DND-41 (cell line): ENCODE data around the gene CLK4.

ENCODE experiments used
- ATAC-seq: fragments of 200-7000 bp; cut with Tn5 transposase; 3 replicates; pipeline ENCODE4 v1.9.1; 2021; ENCODE audit warnings: low read depth; ENCODE audit not compliant: insufficient read depth
- DNase-seq: peaks from one replicate; pipeline ENCODE4 v3.0.0-alpha.2; 2020
- H2AFZ ChIP-seq: 2 replicates; pipeline ENCODE4 v1.6.0; 2012; ENCODE audit warnings: low read depth, low read length
- H3K27ac ChIP-seq: 2 replicates; pipeline ENCODE4 v1.5.1; 2012; ENCODE audit warnings: low read length, inconsistent platforms
- H3K27me3 ChIP-seq: fragments of 200-600 bp; sonication (generic); 2 replicates; pipeline ENCODE4 v1.6.0; 2012; ENCODE audit warnings: low read length, mild to moderate bottlenecking, inconsistent platforms; ENCODE audit not compliant: insufficient read depth, poor library complexity
- H3K36me3 ChIP-seq: 2 replicates; pipeline ENCODE4 v1.5.1; 2012; ENCODE audit warnings: low read length, inconsistent platforms; ENCODE audit not compliant: insufficient read depth
- H3K4me1 ChIP-seq: 2 replicates; pipeline ENCODE4 v1.5.1; 2012; ENCODE audit warnings: mild to moderate bottlenecking, low read length; ENCODE audit not compliant: insufficient read depth
- H3K4me2 ChIP-seq: 2 replicates; pipeline ENCODE4 v1.6.0; 2012; ENCODE audit warnings: mild to moderate bottlenecking, moderate library complexity, low read length, inconsistent platforms; ENCODE audit not compliant: insufficient read depth
- H3K4me3 ChIP-seq, 2 experiments: fragments of 200-600 bp in 1 of 2; shearing (Covaris generic) in 1 of 2; 2 replicates each; pipeline ENCODE4 v1.5.1; 2012 to 2016; ENCODE audit warnings: inconsistent platforms in 2 of 2, low read length in 2 of 2, mild to moderate bottlenecking in 2 of 2, low read depth in 1 of 2, moderate library complexity in 1 of 2
- H3K79me2 ChIP-seq: 2 replicates; pipeline ENCODE4 v1.6.0; 2012; ENCODE audit warnings: low read length, inconsistent platforms; ENCODE audit not compliant: insufficient read depth
- H3K9ac ChIP-seq: 2 replicates; pipeline ENCODE4 v1.6.0; 2012; ENCODE audit warnings: low read depth, mild to moderate bottlenecking, inconsistent platforms, low read length, moderate library complexity
- H3K9me3 ChIP-seq: 2 replicates; pipeline ENCODE4 v1.5.1; 2012; ENCODE audit warnings: low read length, moderate library complexity, mild to moderate bottlenecking, inconsistent platforms; ENCODE audit not compliant: insufficient read depth, severe bottlenecking
- H4K20me1 ChIP-seq: 2 replicates; pipeline ENCODE4 v1.6.0; 2012; ENCODE audit warnings: low read length; ENCODE audit not compliant: insufficient read depth
- EZH2 ChIP-seq: IDR thresholded peaks from 3 replicates; pipeline ENCODE4 v1.6.1; 2012; ENCODE audit warnings: borderline replicate concordance, low read depth, mild to moderate bottlenecking, moderate library complexity, low read length, inconsistent platforms; ENCODE audit not compliant: severe bottlenecking
- TF ChIP-seq, protein P1 (sequence below): IDR thresholded peaks from 2 replicates; pipeline ENCODE4 v1.5.1; 2012; ENCODE audit warnings: borderline replicate concordance, low read length, moderate library complexity, mild to moderate bottlenecking; ENCODE audit not compliant: poor library complexity, severe bottlenecking; ENCODE audit errors: extremely low read depth

Gene CLK4

DNA sequence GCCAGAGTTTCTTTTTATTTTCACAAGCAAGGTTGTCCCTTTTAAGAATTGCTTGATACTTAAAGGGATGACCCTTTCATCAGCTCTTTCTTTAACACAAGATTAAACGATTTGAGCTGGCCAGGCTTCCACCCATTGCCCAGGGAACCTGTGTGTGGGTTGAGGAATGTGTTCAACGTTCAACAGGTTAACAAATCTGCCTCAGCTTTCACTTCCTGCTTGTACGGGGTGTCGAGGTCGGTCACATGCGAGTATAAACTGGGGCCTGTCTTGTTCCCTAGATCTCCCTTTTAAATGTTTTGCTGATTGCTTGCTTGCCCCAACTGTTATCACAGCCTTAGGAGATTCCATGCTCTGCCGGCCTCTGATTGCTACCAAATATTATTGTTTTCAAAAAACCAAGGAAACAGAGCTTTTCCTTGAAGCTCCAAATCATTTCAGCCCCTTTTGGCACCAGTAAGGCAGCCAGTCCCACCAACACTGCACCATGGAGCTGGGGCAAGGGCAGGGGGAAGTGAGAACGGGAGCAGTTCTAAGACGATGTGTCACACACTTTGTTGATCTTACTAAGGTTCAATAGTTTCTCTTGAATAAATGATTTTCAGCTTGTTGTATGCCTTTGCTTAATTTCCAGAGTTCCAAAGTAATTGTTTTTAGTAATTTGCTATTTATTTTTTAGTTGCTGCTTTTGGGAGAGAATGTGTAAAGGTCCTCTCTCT is 10.7 kb upstream of the CLK4 start:
- no peak for TF ChIP-seq EZH2
- TF ChIP-seq, protein P1, sequence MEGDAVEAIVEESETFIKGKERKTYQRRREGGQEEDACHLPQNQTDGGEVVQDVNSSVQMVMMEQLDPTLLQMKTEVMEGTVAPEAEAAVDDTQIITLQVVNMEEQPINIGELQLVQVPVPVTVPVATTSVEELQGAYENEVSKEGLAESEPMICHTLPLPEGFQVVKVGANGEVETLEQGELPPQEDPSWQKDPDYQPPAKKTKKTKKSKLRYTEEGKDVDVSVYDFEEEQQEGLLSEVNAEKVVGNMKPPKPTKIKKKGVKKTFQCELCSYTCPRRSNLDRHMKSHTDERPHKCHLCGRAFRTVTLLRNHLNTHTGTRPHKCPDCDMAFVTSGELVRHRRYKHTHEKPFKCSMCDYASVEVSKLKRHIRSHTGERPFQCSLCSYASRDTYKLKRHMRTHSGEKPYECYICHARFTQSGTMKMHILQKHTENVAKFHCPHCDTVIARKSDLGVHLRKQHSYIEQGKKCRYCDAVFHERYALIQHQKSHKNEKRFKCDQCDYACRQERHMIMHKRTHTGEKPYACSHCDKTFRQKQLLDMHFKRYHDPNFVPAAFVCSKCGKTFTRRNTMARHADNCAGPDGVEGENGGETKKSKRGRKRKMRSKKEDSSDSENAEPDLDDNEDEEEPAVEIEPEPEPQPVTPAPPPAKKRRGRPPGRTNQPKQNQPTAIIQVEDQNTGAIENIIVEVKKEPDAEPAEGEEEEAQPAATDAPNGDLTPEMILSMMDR: no peak
- no peak overlapping the region for H3K27ac ChIP-seq
- H3K27me3 ChIP-seq: no peaks in the 10 kb centered on the region
- no peak overlapping the region for H3K4me2 ChIP-seq
- H4K20me1 ChIP-seq: no peaks in the 10 kb centered on the region
- H3K36me3 ChIP-seq: no peaks in the 10 kb centered on the region
- H3K9me3 ChIP-seq: peaks cover 2% of the 10 kb centered on the region
- ATAC-seq: no peak
- H3K4me3 ChIP-seq: no peak overlapping the region
- H3K4me1 ChIP-seq: no peaks in the 10 kb centered on the region
- no peak overlapping the region for H2AFZ ChIP-seq
- DNase-seq: no peak
- no peak overlapping the region for H3K9ac ChIP-seq
- no peaks in the 10 kb centered on the region for H3K79me2 ChIP-seq

DNA sequence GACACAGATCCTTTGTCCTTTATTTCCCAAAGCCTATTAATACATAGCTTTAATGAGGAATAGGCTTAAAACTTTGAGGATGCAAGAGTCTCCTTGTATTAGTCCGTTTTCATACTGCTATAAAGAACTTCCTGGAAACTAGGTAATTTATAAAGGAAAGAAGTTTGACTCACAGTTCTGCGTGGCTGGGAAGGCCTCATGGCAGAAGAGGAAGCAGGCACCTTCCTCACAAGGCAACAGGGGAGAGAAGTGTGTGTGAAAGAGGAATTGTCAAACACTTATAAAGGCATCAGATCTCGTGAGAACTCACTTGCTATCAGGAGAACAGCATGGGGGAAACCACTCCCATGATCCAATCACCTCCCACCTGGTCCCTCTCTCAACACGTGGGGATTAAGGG is 5.4 kb upstream of the CLK4 start:
- Histone ChIP-seq H3K9me3 (no peaks in the 10 kb centered on the region), H3K36me3 (no peaks in the 10 kb centered on the region), H2AFZ (no peak overlapping the region), H3K79me2 (no peaks in the 10 kb centered on the region), H3K4me1 (peaks cover 4% of the 10 kb centered on the region), H4K20me1 (no peaks in the 10 kb centered on the region), H3K9ac (no peak overlapping the region), H3K4me3 (no peak overlapping the region), H3K27me3 (peaks cover 6% of the 10 kb centered on the region), H3K4me2 (no peak overlapping the region), H3K27ac (no peak overlapping the region)
- no peak for ATAC-seq
- DNase-seq: no peak
- TF ChIP-seq, protein P1: no peak
- no peak for TF ChIP-seq EZH2

DNA sequence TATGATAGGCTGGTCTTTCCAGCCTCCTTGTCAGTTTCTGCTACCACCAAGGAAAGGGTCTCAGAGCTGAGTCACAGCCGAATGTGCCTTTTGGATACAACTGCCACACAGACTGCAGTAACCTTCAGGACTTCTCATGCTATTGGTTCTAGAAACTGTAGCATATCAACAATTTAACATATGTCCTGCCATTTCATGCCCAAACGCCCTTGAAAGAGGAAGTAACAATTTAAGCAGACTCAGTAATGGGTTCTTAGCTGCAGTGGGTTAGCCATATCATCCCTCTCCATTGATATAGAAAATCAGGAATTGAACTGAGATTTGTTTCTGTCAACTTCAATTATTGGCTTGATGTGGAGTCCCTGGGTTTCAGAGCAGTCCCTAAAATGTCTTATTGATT is 4.1 kb upstream of the CLK4 start:
- Histone ChIP-seq H3K27me3 (peaks cover 6% of the 10 kb centered on the region), H3K4me1 (peaks cover 7% of the 10 kb centered on the region), H3K4me3 (no peak overlapping the region), H3K9me3 (no peaks in the 10 kb centered on the region), H3K27ac (no peak overlapping the region), H3K79me2 (peaks cover 7% of the 10 kb centered on the region), H3K9ac (no peak overlapping the region), H3K36me3 (no peaks in the 10 kb centered on the region; the same call in 1 of the 2 replicates), H2AFZ (no peak overlapping the region), H3K4me2 (no peak overlapping the region), H4K20me1 (peaks cover 3% of the 10 kb centered on the region; the same call in 1 of the 2 replicates)
- DNase-seq: no peak
- TF ChIP-seq EZH2: no peak
- TF ChIP-seq, protein P1: no peak
- no peak for ATAC-seq
